ENCODE measurements around the gene PIK3R3.
A peak's percentile ranks its signal among the peaks of the same experiment; 100 is the strongest.

PIK3R3 gene
- total RNA-seq = 0.71 to 1.3 (median 0.86) reads per million in 4 donors

DNA sequence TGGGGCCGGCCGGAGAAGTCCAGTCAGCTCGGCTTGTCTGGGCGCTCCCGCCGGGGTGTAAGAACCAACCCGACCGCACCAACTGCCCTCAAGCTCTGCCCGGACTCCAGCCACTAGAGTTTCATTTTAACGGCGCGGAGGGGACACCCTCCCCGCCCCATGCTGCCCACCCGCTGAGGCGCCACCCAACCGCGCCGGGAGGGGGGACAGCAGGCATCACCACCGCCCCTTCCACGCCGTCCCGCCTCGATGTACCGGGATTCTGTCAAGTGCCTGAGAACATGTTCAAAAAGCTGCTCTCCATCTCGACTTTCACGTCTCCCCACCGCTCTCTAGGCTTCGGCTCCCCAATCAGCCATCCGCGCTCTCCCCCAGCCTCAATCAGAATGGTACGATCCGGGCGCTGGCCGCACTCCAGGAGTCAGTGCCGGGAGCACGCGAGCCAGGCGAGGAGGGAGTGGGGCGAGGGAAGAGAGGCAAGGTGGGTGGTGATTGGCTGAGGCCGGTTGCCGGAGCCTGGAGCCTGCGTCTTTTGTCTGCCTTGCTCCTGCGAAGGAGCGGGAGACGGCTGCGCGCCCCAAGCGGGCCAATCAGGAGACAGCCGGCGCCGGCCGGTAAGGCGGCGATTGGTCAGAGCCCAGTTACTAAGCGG, at the start of gene PIK3R3:
TSS of gene PIK3R3 (minus strand) at position 101 of the 652 bp plus-strand sequence. CDS start 677 bp downstream, outside the sequence.
- DNase-seq = peak; percentile 62 to 96 (median 71)

DNA sequence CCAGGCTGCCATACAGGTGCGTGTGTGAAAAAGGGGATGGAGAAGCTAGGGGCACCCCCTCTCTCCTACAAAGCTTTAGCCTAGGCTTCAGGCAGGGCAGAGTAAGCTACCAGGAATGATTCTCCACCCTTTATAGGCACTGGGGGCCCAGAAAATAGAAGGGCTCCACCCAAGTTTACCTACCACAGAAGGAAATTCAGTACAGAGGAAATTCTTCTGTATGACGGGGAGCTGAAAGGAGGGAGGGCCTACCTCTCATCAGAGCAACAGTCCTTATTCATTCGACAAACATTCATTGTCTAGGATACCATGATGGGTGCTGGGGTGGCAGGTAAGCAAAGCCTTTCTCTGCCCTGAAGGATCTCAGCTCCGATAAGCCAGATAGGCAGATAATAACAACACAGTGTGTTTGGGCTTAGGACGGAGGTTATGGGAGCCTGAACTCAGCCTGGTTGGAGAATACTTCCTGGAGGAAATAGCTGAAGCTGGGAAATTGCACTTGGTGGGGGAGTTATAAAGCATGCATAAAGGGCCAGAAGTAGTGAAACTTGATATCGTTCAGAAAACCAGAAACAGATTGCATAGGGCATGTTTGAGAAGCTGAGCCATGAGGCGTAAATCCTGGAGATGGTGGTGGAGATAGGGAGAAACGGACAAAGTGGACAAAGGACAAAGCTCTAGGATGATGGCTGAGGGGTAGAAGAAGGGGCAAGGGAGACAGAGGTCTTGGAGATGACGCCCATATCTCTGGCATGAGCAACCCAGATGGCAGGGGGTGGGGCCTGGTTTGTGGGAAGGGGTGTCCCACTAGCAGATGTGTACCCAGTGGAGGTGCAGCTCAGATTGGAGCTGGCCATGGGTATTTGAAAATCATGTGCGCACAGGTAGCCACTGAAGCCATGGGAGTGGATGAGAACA, 49.2 kb upstream of the PIK3R3 start:
- no peak for DNase-seq

DNA sequence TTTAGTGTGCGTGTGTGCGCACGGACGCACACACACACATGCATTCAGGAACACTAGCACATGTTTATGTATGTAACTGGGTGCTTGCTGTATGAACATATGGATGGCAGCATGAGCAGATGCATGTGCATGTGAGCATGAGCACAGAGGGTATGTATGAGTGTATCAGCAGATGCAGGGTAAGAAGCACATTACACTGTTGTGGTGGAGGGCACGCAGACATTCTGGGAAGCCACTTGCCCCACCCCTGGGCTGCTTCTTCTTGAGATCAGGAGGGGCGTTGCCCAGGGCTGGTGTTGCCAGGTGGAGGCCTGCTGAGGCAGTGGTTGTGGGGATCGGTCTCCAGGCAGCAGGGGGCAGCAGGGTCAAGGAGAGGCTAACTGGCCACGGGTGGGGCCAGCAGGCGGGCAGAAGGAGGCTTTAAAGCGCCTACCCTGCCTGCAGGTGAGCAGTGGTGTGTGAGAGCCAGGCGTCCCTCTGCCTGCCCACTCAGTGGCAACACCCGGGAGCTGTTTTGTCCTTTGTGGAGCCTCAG, 47.7 kb upstream of the PIK3R3 start:
- no peak for DNase-seq

DNA sequence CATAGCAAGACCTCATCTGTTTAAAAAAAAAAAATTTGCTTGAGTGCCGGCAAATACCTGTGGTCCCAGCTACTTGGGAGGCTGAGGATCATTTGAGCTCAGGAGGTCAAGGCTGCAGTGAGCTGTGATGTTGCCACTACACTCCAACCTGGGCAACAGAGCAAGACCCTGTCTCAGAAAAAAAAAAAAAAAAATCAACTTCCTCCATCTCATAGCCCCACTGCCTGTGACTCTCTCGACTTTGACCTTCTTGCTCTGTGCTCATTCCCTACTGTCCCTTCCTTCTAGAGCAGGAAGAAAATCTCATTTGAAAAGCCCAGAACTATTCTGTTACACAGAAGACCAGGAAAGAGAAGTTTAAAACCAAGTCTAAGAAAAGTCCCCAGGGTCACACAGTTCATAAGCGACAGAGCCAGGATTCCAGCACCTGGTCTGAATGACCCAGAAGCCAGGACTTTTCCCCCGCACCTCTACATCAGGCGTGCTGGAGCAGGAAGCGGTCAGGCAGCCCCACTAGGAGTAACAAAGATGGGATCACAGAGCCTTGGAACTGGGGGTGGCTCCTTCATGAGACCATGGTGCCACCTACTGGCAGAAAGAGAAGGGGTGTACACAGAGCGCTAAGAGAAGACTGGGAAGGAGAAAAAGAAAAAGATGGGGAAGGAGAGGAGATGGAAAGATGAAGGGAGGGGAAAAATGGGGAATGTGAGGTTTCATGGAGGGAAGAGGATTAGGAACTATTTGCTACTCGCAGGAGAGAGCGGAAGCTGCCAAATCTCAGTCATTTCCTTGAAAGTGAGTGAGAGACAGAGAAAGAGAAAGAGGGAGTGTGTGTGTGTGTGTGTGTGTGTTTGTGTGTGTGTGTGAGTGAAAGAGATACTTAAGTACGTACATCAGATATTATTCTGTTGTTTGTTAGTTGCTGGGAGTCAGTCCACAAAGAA, 47.0 kb upstream of the PIK3R3 start:
- peak in 4 of 5 donors; percentile 42 to 62 (median 52) for DNase-seq

DNA sequence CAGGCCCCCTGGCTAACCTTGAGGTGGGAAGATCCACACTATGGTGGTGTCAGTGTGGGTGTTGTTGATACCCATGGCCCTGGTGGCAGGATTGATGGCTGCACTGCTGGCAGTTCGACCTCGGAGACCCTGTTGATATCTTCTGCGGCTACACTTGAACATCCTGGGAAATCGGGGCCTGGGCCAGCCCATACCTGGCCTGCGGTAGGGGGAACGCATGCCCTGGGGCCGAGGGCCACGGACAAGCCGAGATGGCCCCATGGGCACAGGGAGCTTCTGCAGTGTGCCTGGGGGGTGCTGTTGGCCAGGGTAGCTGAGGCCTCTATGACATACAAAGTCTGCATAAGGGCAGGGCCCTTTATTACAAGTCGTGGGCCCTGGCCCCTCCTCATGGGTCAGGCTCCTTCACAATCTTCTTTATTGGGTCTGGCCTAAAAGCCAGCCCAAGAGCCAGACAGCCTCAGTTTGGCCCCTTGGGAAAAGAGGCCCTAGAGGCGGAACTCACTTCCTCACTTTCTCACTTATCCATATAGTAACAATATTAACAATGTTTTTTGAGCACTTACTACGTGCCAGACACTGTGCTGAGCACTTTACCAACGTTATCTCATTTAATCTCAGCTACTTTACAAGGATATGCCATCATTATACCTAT, 43.9 kb upstream of the PIK3R3 start, which contains the start of gene P3R3URF:
TSS of gene P3R3URF (minus strand) at position 278 of the 655 bp plus-strand sequence. CDS start at position 261, 17 bp downstream.
- no peak for DNase-seq

DNA sequence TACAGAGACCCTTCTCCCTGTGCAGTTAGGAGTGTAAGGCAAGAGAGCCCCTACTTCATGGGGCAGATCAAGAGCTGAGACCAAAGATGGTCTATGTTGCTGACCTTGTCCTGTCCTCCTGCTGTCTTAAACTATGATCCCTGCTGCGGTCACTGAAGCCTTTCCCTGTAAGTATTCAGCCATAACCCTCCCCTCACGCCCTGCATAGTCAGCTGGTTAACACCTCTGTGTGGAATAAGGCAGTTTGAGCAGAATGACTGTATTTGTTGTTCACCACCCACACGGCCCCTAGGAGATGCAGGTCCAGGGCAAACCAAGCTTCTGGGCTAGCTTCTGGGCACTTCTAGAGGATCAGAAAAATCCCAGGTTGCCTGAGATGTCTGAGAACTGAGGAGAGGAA, 42.8 kb upstream of the PIK3R3 start:
- no peak for DNase-seq

DNA sequence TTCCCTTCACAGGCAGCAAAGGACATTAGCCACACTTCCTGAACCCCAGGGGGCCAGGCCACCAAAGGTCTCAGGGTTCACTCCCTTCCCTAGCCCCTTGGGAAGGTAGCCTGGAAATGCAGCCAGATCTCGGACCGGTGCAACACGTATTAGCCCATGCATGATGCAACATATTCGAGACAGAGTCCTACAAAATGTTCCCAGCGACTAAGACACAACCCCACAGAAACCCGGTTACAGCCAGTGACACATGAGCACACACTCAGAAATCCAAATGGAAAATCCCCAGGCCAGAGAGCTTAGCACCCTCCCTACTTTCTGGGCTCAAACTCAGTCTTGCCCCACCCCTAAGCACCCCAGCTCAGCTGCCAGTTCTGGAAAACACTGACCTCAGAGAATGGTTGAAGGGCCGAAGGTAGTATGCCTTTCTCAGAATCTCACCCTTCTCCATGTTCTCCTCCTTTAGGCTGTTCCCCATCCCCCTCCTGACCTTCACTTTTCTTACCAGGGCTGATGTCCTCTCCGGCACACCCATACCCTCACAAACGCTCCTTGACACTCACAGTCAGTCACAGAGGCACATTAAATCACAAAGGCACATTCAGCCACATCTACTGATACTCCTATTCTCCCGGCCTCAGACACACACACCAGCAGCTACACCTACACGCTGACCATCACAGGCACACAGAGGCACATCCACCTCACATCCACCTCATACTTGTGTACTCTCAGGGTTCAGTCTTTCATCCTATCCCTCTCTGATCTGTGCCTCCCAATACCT, 42.2 kb upstream of the PIK3R3 start, which contains the start of gene TSPAN1:
TSS of gene TSPAN1 (plus strand) at position 640 of the 784 bp plus-strand sequence. CDS start 6,021 bp downstream, outside the sequence.
- DNase-seq = no peak

DNA sequence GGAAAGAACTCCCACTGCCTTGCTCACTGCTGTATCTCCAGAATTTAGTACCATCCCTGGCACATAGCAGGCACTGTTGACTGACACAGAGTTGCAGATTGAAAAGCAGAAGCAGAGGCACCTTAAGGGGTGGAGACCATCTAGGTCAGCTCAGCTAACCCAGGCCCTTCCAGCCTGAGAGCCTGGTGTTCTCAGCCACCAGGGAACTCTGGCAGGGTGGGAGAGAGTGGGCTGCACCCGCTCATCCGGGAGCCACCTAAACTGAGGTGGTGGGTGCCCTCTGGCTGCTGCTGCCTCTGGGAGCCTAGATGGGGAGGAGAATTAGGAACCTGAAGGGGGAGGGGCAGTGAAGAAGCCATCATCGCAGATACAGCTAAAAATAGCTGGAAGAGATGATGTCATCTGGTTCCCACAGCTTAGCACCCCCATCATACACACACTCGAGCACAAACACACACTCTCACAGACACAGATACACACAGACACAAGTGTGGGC, 41.0 kb upstream of the PIK3R3 start:
- DNase-seq = no peak

DNA sequence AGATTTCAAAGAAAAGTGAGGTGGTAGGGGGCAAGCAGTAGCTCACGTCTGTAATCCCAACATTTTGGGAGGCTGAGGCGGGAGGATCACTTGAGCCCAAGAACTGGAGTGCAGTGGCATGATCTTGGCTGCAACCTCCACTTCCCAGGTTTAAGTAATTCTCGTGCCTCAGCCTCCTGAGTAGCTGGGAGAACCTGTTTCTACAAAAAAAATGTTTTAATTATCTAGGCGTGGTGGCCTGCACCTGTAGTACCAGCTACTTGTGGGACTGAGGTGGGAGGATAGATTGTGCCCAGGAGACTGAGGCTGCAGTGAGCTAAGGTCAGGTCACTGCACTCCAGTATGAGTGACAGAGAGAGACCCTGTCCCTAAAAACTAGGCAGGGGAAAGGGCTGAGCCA, 39.9 kb upstream of the PIK3R3 start:
- no peak for DNase-seq

DNA sequence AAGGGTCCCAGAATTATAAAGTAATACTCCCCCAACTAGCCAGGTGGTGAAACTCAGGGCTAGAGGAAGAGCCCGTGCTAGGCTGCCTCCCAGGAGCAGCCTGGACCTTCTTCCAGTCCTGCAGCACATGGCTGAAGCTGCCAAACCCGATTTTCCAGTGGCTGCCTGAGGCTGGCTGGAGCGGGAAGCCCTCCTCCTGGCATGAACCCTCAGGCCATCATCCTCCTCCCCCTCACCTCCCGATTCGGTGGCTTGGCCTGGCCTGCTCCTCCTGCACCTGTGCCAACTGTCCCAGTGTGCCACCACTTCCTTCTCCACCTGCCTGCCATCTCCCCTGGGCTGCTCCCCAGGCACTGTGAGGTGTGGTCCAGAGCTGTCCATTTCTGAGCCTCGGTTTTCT, 39.4 kb upstream of the PIK3R3 start:
- no peak for DNase-seq

DNA sequence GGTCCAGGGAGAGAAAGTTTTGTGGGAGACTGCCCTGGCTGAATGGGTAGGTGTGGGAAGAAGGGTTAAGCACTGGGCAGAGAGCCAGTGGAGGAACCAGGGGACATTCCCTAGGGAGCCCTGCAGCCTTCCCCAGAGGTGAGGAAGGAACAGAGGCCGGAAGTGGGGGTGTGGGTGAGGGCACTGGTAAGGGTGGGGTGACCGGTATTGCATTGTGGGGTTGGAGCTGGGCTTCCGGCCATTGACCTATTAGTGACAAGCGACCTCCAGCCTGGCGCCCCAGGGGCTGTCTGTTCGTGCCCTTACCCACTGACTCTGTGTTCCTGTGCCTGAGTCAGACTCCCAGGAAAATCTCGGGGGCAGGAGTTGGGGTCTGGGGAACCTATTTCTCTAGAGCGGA, 38.9 kb upstream of the PIK3R3 start:
- no peak for DNase-seq

DNA sequence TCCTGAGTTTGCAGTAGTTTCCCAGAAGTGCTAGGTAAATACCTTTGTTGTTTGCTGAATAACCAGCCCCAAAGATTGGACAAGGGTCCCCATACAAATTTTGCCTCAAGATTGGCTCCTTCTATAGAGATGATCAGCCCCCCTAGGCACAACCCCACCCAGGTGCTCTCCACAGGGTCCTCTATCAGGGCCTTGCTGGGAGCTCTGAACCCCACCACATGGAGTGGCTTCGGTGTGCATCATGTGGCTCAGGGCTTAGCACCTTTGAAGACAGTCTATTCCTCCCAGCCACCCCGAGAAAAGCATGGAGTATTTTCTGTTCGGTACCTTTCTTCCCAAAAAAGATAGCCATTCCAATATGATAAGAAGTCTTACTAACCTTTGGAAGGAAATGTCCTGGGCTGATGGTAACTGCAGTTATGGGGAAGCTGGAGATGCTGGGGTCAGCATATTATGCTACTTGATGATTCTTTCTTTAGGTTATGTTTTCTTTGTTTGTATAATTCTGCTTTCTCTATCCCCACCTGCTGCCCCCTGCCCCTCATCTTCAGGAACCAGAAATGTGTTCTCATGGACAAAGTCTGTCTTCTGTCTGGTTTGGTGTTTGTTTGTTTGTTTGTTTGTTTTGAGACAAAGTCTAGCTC, 37.5 kb upstream of the PIK3R3 start:
- DNase-seq = no peak

DNA sequence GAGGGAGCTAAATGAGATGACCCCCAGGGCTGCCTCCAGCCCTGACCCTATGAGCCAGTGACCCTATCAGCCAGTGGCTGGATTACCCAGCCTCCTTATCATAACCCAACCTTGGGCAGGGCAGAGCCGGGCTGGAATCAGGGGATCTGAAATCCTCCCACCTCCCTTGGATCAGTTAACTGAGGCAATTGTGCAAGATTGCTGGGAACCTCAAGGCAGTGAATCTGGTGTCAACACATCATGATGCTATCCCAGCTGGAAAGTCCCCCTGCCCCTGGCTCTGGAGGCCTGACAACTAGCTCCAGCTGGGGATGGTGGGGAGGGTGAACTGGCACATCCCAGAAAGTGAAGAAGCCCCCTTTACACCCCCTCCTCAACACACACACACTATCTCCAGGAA, 36.0 kb upstream of the PIK3R3 start:
- DNase-seq = no peak

DNA sequence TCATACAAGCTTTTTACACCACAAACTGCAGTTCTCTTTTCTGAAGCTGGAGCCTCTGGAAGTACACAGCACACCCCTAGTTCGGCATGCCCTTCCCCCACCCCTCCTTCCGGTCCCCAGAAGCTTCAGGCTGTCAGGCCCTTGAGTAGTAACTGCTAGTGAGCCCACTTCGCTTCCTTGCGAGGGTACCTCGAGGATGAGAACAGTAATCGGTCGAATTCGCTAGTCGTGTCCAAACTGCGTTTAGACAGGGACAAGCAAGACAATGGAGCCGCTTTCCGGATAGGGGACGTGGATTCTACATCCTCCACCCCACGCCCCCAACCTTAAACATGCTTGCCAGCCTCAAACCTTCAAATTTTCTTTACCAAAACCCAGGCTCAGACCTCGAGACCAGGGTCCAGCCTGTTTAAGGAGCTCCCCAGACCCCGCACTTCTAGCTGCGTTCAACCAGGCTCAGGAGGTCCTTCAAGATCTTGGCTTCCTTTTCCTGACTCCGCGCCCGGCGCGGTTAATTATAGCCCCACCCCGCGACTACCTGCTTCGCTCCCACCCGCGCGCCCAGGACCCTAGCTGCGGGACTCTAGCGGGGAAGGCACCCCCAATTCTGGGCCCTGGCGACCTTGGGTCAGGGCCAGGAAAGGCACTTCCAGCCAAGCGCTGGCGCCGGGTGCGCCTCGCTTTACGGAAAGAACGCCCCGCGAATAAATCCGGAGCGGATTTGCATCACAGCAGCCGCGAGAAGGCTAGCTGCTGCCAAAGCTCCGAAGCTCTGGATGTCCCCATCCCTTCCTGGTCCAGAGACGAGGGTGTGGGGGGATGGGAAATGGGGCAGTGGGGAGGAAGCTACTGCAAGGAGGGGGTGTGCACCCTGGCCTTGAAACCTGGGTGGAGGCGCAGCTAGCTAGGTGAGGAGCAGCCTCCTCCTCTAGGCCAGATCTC, 34.4 kb upstream of the PIK3R3 start:
- DNase-seq = peak in 3 of 5 donors; percentile 12 to 58 (median 27)

DNA sequence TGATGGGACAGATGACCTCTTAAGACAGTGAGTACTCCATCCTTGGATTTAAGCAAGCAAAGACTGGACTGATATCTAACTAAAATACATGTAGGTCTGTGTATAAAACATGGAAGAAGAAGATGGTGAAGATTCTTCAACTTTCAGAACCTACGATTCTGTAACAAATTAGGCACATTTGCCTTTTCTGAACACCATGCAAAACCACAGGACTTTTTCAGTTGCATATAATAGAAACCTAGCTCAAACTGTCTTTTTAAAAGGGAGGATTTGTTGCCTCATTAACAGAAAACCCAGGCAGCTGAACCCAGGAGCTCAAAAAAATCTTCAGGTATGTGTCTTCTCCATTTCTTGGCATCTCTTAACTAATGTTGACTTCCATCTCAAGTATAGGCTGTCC, 27.8 kb upstream of the PIK3R3 start:
- DNase-seq = no peak

DNA sequence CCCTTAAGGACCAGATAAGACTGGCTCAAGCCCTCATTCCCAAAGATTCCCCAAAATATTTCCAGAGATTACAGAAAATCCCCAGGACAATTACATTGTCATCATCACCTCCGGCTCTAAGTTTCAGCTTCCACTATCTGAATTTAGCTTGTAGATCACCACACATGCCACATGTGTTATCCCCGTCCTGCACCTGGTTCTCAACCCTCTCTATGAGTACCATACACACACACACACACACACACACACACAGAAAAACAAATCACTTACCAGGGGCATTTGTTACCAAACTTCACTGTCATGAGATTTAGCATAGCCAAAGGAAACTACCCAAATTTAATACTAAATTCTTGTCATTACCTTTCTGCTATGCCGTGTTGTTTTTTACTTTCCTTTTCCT, 27.1 kb upstream of the PIK3R3 start:
- DNase-seq = no peak

DNA sequence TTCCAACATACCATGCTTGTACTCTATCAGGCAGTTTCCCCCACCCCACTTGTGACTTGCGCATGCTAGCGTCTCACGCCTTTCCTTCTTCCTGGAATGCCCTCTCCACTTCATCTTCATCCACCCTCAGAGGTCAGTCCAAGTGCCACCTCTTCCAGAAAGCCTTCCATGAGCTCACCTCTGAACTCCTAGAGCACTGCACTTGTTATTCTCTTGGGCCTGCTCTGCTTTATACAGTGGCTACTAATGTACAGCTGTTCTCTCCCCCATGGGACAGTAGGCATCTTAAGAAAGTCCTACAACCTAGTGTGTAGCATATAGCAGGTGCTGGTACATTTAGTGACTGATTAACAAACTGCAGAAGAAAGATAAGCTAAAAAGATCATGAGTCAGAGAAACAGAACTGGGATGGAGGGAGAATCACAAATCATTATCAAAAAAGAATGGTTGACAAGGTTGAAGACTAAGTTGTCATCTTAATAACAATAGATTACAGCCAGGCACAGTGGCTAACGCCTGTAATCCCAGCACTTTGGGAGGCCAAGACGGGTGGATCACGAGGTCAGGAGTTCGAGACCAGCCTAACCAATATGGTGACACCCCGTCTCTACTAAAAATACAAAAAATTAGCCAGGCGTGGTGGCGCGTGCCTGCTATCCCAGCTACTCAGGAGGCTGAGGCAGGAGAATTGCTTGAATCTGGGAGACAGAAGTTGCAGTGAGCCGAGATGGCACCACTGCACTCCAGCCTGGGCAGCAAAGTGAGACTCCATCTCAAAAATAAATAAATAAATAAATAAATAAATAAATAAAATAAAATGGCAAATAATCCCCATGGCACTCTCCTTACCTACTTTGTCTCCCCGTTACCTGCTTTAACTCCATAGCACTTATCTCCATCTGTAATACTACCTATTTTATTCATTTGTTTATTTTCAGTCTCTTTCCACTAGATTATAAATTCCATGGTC, 26.2 kb upstream of the PIK3R3 start:
- no peak for DNase-seq

DNA sequence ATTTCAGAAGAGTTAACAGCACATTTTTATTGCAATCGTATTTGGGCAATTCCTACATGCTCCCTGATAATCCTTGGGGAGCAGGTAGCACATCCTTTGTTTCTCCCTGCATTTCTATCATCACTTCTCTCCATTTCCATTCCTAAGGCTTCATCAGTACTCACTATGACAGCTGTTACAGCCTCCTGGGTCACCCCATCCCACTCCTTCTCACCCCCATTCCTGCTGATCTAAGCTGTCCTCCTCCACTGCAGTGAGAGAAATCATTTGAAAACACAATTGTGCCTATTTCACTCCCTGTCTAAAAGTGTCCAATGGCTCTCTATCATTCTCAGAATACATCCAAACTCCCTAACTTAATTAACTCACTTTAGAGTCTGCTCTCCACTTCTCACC, 25.5 kb upstream of the PIK3R3 start:
- no peak for DNase-seq

All from T-helper 1 cell (primary cell).